Stomach (tissue), 9 donors: ENCODE measurements around the gene SCRG1. TPM values are rescaled to one million over a fixed set of nuclear protein-coding genes. Genes with fewer than 3 reads are reported as not detected.
A peak's percentile ranks its signal among the peaks of the same experiment; 100 is the strongest.

Source experiments
- DNase-seq, 2 donors: peaks; one replicate each; pipeline versions ENCODE4 v3.0.0 to v3.0.0-alpha.2; 2013 to 2019
- H3K27ac ChIP-seq, 5 donors: fragments of 200-600 bp in 4 of 5; sonication (generic) in 4 of 5; one replicate each; pipeline ENCODE4 v1.5.1; 2013 to 2019; ENCODE audit warnings: mild to moderate bottlenecking in 1 of 5, moderate library complexity in 1 of 5
- H3K27me3 ChIP-seq, 3 donors: fragments of 200-600 bp; sonication (generic); one replicate each; pipeline ENCODE4 v1.5.1; 2017 to 2019; ENCODE audit warnings: mixed run types in 1 of 3
- H3K36me3 ChIP-seq, 4 donors: fragments of 200-600 bp; sonication (generic); 1 replicate in 3 of 4; 2 replicates in 1 of 4; pipeline ENCODE4 v1.5.1; 2016 to 2019
- H3K4me1 ChIP-seq, 4 donors: fragments of 200-600 bp; sonication (generic); one replicate each; pipeline ENCODE4 v1.5.1; 2016 to 2019
- H3K4me3 ChIP-seq, 4 donors: fragments of 200-600 bp; sonication (generic) in 3 of 4; one replicate each; pipeline ENCODE4 v1.5.1; 2016 to 2019; ENCODE audit warnings: mild to moderate bottlenecking in 1 of 4
- H3K9me3 ChIP-seq, 4 donors: fragments of 200-600 bp; sonication (generic); one replicate each; pipeline ENCODE4 v1.5.1; 2016 to 2019
- EP300 ChIP-seq: sonication (generic); formaldehyde crosslinking; IDR thresholded peaks from one replicate; pipeline ENCODE4 v1.6.1; 2017; ENCODE audit warnings: antibody characterized with exemption
- POLR2A ChIP-seq, 4 donors: fragments of 450-650 bp; IDR thresholded peaks; one replicate each; pipeline ENCODE4 v1.6.1; 2016; ENCODE audit warnings: antibody characterized with exemption in 4 of 4, control low read depth in 2 of 4, mild to moderate bottlenecking in 1 of 4, moderate library complexity in 1 of 4
- POLR2AphosphoS5 ChIP-seq, 3 donors: sonication (generic); formaldehyde crosslinking; IDR thresholded peaks; one replicate each; pipeline ENCODE4 v1.6.1; 2016; ENCODE audit warnings: antibody characterized with exemption in 3 of 3
- WGBS, 5 donors: extraction: QIAGEN DNeasy Blood & Tissue Kit in 3 of 5; methylation state at CpG; one replicate each; pipeline versions ENCODE4 v1.1.5 to v1.1.7; 2013 to 2018; 5-methylcytosine and 5-hydroxymethylcytosine counted together
- intact Hi-C: fragments of 100-400 bp; cut with DNase I; formaldehyde crosslinking; loops from one replicate; pipeline ENCODE4 v1.15.1; 2023; ENCODE audit warnings: low total_unique reads
- polyA plus RNA-seq, 3 donors: library from polyadenylated mRNA; stranded (reverse); fragments of 200-250 nt; gene quantifications; one replicate each; pipeline ENCODE4 v1.2.3, GENCODE V29; 2013
- small RNA-seq, 4 donors: library from RNA; depleted of rRNA; stranded (forward); fragments of <200 nt; gene quantifications; one replicate each; pipeline ENCODE3, GENCODE V24; 2016
- total RNA-seq, 5 donors: library from RNA; depleted of rRNA; stranded (reverse); fragments of >200 nt; gene quantifications; one replicate each; pipeline versions ENCODE4 v1.1.0 to v1.2.3, GENCODE V29; 2014 to 2016
- TF ChIP-seq, protein P1 (sequence below), 7 experiments: fragments of 450-650 bp in 4 of 7; fragments of 200-600 bp in 3 of 7; sonication (generic) in 3 of 7; IDR thresholded peaks; one replicate each; pipeline ENCODE4 v1.5.1; 2016 to 2019; ENCODE audit warnings: antibody characterized with exemption in 7 of 7, control low read depth in 2 of 7, mild to moderate bottlenecking in 1 of 7
- donor health status: healthy with polysubstance abuse.
- donor health status: Bipolar disorder and iron deficiency.
- donor health status: healthy.

Gene SCRG1
- total and polyA plus RNA-seq, 8 donors = 0.19 to 3.1 (median 0.92) TPM; not detected in 1

DNA sequence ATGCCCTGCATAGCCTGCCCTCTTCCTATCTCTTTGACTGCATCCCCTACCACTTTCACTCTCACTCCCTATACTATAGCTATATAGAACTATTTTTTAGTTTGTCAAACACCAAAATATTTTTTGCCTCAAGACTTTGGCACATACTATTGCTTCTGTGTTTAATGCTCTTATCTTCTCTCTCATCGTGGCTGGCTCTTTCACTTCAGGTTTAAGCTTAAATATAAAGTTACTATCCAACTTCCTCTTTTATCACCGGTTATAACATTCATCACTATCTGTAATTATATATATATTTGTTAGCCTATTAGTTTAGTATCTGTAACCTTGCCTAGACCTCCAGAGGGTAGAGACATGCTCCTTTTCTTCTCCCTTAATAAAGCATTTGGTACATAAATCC is 53.3 kb downstream of the SCRG1 start:
- no peaks in the 10 kb centered on the region for H3K9me3 ChIP-seq
- H3K27ac ChIP-seq = no peak overlapping the region
- intact Hi-C loops = no loop called here
- H3K4me3 ChIP-seq = no peak overlapping the region
- H3K4me1 ChIP-seq = no peaks in the 10 kb centered on the region
- no peaks in the 10 kb centered on the region for H3K27me3 ChIP-seq
- H3K36me3 ChIP-seq = no peaks in the 10 kb centered on the region
- DNase-seq = no peak
- TF ChIP-seq, protein P1, sequence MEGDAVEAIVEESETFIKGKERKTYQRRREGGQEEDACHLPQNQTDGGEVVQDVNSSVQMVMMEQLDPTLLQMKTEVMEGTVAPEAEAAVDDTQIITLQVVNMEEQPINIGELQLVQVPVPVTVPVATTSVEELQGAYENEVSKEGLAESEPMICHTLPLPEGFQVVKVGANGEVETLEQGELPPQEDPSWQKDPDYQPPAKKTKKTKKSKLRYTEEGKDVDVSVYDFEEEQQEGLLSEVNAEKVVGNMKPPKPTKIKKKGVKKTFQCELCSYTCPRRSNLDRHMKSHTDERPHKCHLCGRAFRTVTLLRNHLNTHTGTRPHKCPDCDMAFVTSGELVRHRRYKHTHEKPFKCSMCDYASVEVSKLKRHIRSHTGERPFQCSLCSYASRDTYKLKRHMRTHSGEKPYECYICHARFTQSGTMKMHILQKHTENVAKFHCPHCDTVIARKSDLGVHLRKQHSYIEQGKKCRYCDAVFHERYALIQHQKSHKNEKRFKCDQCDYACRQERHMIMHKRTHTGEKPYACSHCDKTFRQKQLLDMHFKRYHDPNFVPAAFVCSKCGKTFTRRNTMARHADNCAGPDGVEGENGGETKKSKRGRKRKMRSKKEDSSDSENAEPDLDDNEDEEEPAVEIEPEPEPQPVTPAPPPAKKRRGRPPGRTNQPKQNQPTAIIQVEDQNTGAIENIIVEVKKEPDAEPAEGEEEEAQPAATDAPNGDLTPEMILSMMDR (IDR thresholded peaks at IDR 0.05) = no peak
- TF ChIP-seq EP300 = no peak
- no peak for TF ChIP-seq POLR2A (IDR thresholded peaks at IDR 0.05)
- no peak for TF ChIP-seq POLR2AphosphoS5 (IDR thresholded peaks at IDR 0.05)
- WGBS, 5 donors = 41 to 60% (median 51%) methylated on average over 2 of the region's 2 CpGs

DNA sequence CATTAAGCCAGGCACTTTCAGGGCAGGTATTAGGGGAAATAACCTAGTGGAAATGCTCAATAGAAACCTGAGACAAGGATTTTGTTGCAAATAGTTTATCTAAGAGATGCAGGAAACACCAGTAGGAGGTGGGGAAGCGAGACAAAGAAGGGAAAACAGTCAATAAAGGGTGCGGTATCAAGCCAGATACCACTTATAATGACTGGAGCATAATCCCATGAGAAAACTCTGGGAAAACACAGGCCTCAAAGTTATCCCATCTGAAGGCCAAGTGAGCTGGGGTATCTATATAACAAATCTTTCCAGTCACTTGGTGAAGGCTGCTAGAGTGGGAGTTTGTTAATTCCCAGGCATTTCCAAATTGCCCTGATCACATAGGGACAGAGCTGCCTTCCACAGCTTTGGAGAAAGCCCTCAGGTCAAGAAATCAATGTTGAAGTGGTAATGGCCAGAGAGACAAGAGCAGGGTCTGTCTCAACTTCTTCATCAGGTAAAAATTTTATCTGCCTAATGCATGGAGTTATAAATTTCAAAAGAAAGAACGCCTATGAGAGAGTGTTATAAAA is 55.0 kb downstream of the SCRG1 start:
- DNase-seq = no peak
- Histone ChIP-seq H3K27me3 (no peaks in the 10 kb centered on the region), H3K4me3 (no peak overlapping the region), H3K36me3 (no peaks in the 10 kb centered on the region), H3K9me3 (no peaks in the 10 kb centered on the region), H3K27ac (no peak overlapping the region), H3K4me1 (no peaks in the 10 kb centered on the region)
- WGBS, 5 donors = 64 to 86% (median 82%) methylated on average over 3 of the region's 3 CpGs
- intact Hi-C loops = no loop called here
- TF ChIP-seq EP300 = no peak
- no peak for TF ChIP-seq POLR2A (IDR thresholded peaks at IDR 0.05)
- TF ChIP-seq, protein P1 (IDR thresholded peaks at IDR 0.05) = no peak
- no peak for TF ChIP-seq POLR2AphosphoS5 (IDR thresholded peaks at IDR 0.05)

DNA sequence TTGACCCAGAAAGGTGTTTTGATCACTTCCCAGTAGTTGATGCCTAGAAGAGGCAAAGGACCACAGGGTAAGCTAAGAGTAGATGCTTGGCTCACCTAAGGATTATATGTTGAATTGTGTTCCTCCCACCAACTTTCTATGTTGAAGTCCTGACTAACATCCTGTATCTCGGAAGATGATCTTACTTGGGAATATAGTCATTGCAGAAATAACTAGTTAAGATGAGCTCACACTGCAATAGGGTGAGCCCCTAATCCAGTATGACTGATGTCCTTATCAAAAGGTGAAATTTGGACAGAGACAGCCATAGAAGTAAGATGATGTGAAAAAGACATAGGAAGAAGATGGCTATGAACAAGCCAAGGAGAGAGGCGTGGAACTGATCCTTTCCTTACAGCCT is 61.5 kb downstream of the SCRG1 start:
- Histone ChIP-seq H3K27me3 (no peaks in the 10 kb centered on the region), H3K9me3 (no peaks in the 10 kb centered on the region), H3K36me3 (peaks cover 0 to 3% (median under 1%) of the 10 kb centered on the region in 4 donors), H3K27ac (no peak overlapping the region), H3K4me1 (peaks cover 6 to 19% (median 17%) of the 10 kb centered on the region in 4 donors), H3K4me3 (no peak overlapping the region)
- DNase-seq = no peak
- intact Hi-C loops = no loop called here
- TF ChIP-seq POLR2A (IDR thresholded peaks at IDR 0.05) (no peak), POLR2AphosphoS5 (IDR thresholded peaks at IDR 0.05) (no peak), EP300 (no peak)
- TF ChIP-seq, protein P1 (IDR thresholded peaks at IDR 0.05) = no peak
- 95 to 98% (median 98%) methylated on average over 2 of the region's 2 CpGs for WGBS, 5 donors

DNA sequence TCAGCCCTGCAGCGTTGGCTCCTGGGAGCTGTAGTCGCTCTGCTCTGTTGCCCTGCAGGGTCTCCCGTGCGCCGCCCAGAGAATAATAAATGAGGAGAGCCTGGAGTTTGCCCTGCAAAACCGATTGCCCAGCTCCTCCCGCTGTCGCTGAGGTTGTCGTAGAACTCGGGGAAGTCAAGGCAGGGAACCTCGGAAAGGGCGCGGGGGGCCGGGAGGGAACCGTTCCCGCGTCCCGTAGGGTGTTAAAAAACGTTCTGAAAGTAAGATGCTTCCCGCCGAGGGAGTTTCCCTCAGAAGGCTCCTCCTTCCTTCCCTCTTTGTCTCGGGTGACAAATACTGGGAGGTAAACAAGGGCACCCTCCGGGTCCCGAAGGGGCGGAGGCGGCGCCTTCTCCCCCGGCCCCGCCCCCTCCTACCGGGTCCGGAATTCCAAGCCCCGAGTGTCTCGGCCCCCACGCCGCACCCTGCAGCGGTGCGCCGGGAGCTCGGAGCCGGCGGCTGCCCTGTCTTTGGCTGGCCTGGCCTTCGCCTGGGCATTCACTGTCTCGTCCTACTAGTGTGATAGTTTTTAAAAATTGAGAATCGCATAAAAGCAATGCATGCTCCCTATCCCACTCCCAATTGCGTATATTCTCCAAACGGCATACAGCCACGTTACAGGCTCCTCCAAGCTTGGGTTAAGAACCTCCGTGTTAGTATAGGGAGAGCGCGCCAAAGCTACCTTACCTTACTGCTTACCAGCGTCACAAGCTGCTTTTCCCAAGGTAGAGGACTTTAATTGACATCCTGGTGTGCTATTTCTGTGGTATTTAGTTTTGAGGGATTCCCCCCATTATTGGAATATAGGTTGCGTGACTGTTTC is 63.8 kb downstream of the SCRG1 start:
- Histone ChIP-seq H3K4me3 (peak overlapping the region; percentile 73 to 96 (median 88)), H3K9me3 (no peaks in the 10 kb centered on the region), H3K36me3 (peaks cover 4 to 21% (median 18%) of the 10 kb centered on the region in 4 donors), H3K27ac (peak overlapping the region; percentile 82 to 98 (median 97)), H3K27me3 (no peaks in the 10 kb centered on the region), H3K4me1 (peaks cover 15 to 42% (median 32%) of the 10 kb centered on the region in 4 donors)
- intact Hi-C loops = no loop called here
- TF ChIP-seq, protein P1 (IDR thresholded peaks at IDR 0.05) = no peak
- WGBS, 5 donors = 1 to 2% (median 2%) methylated on average over 31 to 52 of the region's 52 CpGs
- peak; percentile 53 to 92 for DNase-seq

Small RNA genes lying within 50 kb of the gene (small RNA-seq; reads per million reads assigned to genes)
- 0 reads per million in 4 donors for gene RNU6-1096P

Other genes with a start within 250 kb of the SCRG1 start
- 10 to 100 TPM; 22.8 to 94.5 (median 64.9) TPM for gene GALNT7, start 230.3 kb downstream of the SCRG1 start, total RNA-seq
- 10 to 100 TPM; 10.7 to 17.8 (median 15.8) TPM for gene GALNT7, start 230.3 kb downstream of the SCRG1 start, polyA plus RNA-seq
- 10 to 100 TPM in 4 of 5 donors, 1 to 10 TPM in 1; 7.6 to 99.5 (median 37.3) TPM for gene HMGB2, start 64.8 kb downstream of the SCRG1 start, total RNA-seq
- gene HMGB2, start 64.8 kb downstream of the SCRG1 start, polyA plus RNA-seq = 100 to 1,000 TPM in 1 of 3 donors, 10 to 100 TPM in 2; 71.3 to 206 (median 79.9) TPM
- gene SAP30, start 28.2 kb downstream of the SCRG1 start, total RNA-seq = 10 to 100 TPM in 2 of 5 donors, 1 to 10 TPM in 3; 3.1 to 24.0 (median 6.4) TPM
- gene SAP30, start 28.2 kb downstream of the SCRG1 start, polyA plus RNA-seq = 10 to 100 TPM in 2 of 3 donors, 1 to 10 TPM in 1; 8.7 to 11.0 (median 10.0) TPM
- 100 to 1,000 TPM in 1 of 5 donors, 10 to 100 TPM in 4; 16.3 to 234 (median 23.3) TPM for gene HAND2, start 131.1 kb upstream of the SCRG1 start, total RNA-seq
- 10 to 100 TPM in 1 of 3 donors, 1 to 10 TPM in 2; 1.9 to 11.6 (median 4.0) TPM for gene HAND2, start 131.1 kb upstream of the SCRG1 start, polyA plus RNA-seq